GM23248 (cell line): ENCODE measurements around the gene MEGF11. TPM values are rescaled to one million over a fixed set of nuclear protein-coding genes. Genes with fewer than 3 reads are reported as not detected.

Source experiments
- DNase-seq: peaks from one replicate; pipeline ENCODE4 v3.0.0-alpha.2; 2015
- H2AFZ ChIP-seq: fragments of 200-600 bp; sonication (generic); 2 replicates; pipeline ENCODE4 v1.6.1; 2016; ENCODE audit warnings: antibody characterized with exemption
- H3F3A ChIP-seq: fragments of 200-600 bp; sonication (generic); 2 replicates; pipeline ENCODE4 v1.6.1; 2016; ENCODE audit warnings: mild to moderate bottlenecking, antibody characterized with exemption, mixed run types; ENCODE audit not compliant: insufficient read depth
- H3K27ac ChIP-seq: fragments of 200-600 bp; sonication (generic); 2 replicates; pipeline ENCODE4 v1.5.1; 2016; ENCODE audit warnings: mild to moderate bottlenecking
- H3K27me3 ChIP-seq: fragments of 200-600 bp; sonication (generic); replicated peaks from 2 replicates; pipeline ENCODE4 v1.6.1; 2016; ENCODE audit warnings: mild to moderate bottlenecking; ENCODE audit not compliant: insufficient read depth
- H3K36me3 ChIP-seq: fragments of 200-600 bp; sonication (generic); 2 replicates; pipeline ENCODE4 v1.6.1; 2016; ENCODE audit warnings: low read depth, mild to moderate bottlenecking
- H3K4me1 ChIP-seq: fragments of 200-600 bp; sonication (generic); 2 replicates; pipeline ENCODE4 v1.6.1; 2016; ENCODE audit warnings: mild to moderate bottlenecking; ENCODE audit not compliant: insufficient read depth
- H3K4me2 ChIP-seq: fragments of 200-600 bp; sonication (generic); one replicate; pipeline ENCODE4 v1.6.1; 2016; ENCODE audit warnings: mild to moderate bottlenecking; ENCODE audit not compliant: unreplicated experiment
- H3K4me3 ChIP-seq: fragments of 200-600 bp; sonication (generic); 2 replicates; pipeline ENCODE4 v1.5.1; 2016; ENCODE audit warnings: mild to moderate bottlenecking
- H3K79me2 ChIP-seq: fragments of 200-600 bp; sonication (generic); 2 replicates; pipeline ENCODE4 v1.6.1; 2016; ENCODE audit warnings: mild to moderate bottlenecking; ENCODE audit not compliant: insufficient read depth
- H3K9ac ChIP-seq: fragments of 200-600 bp; sonication (generic); 2 replicates; pipeline ENCODE4 v1.6.1; 2016; ENCODE audit warnings: mild to moderate bottlenecking
- H3K9me2 ChIP-seq: fragments of 200-600 bp; sonication (generic); 2 replicates; pipeline ENCODE4 v1.6.1; 2016; ENCODE audit warnings: mixed run types, mild to moderate bottlenecking, moderate library complexity; ENCODE audit not compliant: insufficient read depth
- H3K9me3 ChIP-seq: fragments of 200-600 bp; sonication (generic); one replicate; pipeline ENCODE4 v1.6.1; 2017; ENCODE audit warnings: low read depth
- H4K20me1 ChIP-seq: fragments of 200-600 bp; sonication (generic); 2 replicates; pipeline ENCODE4 v1.6.0; 2016; ENCODE audit not compliant: insufficient read depth
- EZH2 ChIP-seq: fragments of 200-600 bp; sonication (generic); IDR thresholded peaks from 2 replicates; pipeline ENCODE4 v1.6.1; 2018; ENCODE audit warnings: antibody characterized with exemption, mild to moderate bottlenecking; ENCODE audit not compliant: insufficient read depth, poor library complexity, severe bottlenecking
- EZH2phosphoT487 ChIP-seq: fragments of 200-600 bp; sonication (generic); IDR thresholded peaks from 2 replicates; pipeline ENCODE4 v1.6.1; 2018; ENCODE audit warnings: antibody characterized with exemption, moderate library complexity, mild to moderate bottlenecking, low read depth; ENCODE audit not compliant: insufficient read depth
- WGBS, 2 experiments: methylation state at CpG; one replicate each; pipeline ENCODE4 v1.1.6; 2015 to 2017; ENCODE audit warnings: low lambda C conversion rate in 2 of 2, low coverage in 1 of 2; ENCODE audit errors: missing lambda C conversion rate in 2 of 2; 5-methylcytosine and 5-hydroxymethylcytosine counted together
- in situ Hi-C: fragments of 300-500 bp; cut with MboI; formaldehyde crosslinking; loops from 2 replicates; pipeline ENCODE4 v1.15.0; 2020
- polyA plus RNA-seq: library from polyadenylated mRNA; unstranded; fragments of >200 nt; fragmentation: Nextera tagmentation; extraction: Ambion mirVana; gene quantifications from 2 replicates; pipeline ENCODE4 v1.2.1, GENCODE V29; 2016
- total RNA-seq: library from RNA; depleted of rRNA; stranded (reverse); fragments of >200 nt; shearing (Covaris generic); gene quantifications from 2 replicates; pipeline ENCODE4 v1.2.3, GENCODE V29; 2014

Gene MEGF11
- total and polyA plus RNA-seq, 2 experiments from 2014 or later = 0.14 TPM; not detected in 1

DNA sequence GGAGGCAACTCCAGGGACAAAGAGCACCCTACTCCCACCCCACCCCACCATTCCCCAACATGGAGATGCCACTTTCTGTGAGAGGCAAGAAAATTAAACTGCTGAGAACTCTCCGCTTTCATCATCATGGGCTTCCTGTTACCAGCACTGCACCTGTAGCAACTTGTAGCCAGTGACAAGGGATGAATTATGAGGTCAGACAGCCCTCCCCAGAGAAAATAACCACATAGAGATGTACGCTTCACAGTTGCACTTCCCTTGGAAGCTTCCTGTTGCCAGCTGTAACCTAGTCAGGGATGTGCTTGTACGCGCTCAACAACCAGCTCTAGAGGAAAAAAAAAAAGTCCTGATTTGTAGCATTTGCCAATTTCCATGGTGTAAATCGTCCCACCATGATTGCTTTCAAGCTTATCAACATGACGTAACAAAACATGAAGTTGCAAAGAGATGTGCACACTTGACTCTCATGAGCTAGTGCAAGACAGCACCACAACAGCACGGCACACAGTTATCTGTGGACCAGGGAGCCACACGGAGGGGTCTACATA, 238.8 kb downstream of the MEGF11 start:
- H3K27me3 ChIP-seq = peaks cover 13% of the 10 kb centered on the region
- H3K4me1 ChIP-seq = no peaks in the 10 kb centered on the region
- no peak overlapping the region for H3K9ac ChIP-seq
- H3K27ac ChIP-seq = no peak overlapping the region
- H3K36me3 ChIP-seq = no peaks in the 10 kb centered on the region
- WGBS, 2 experiments = 44 to 47% methylated on average over 8 of the region's 8 CpGs
- TF ChIP-seq EZH2 (no peak), EZH2phosphoT487 (no peak)
- H3K9me3 ChIP-seq = no peaks in the 10 kb centered on the region
- in situ Hi-C loops = no loop called here
- H3K79me2 ChIP-seq = no peaks in the 10 kb centered on the region
- H2AFZ ChIP-seq = no peak overlapping the region
- no peak for DNase-seq
- H4K20me1 ChIP-seq = no peaks in the 10 kb centered on the region
- H3K9me2 ChIP-seq = no peaks in the 10 kb centered on the region
- H3K4me3 ChIP-seq = no peak overlapping the region
- no peaks in the 10 kb centered on the region for H3F3A ChIP-seq
- H3K4me2 ChIP-seq = no peak overlapping the region

DNA sequence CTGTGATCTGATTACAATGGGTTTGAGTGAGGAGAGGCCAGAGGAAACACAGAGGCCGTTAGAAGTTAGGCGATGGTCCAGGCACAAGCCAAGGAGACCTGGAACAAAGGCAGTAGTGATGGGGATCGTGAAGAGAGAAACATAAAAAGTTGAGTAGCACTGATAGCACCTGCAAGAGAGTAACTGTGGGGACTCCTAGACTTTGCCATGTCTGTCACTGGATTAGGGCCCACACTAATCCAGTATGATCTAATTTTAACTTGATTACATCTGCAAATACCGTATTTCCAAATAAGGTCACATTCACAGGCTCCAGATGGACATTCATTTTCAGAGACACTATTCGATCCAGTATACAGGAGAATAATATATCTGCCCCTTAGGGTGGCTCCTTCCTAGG, 239.5 kb downstream of the MEGF11 start:
- Histone ChIP-seq H3K36me3 (no peaks in the 10 kb centered on the region), H3K4me2 (no peak overlapping the region), H2AFZ (no peak overlapping the region), H3K9me3 (no peaks in the 10 kb centered on the region), H3K4me3 (no peak overlapping the region), H3K79me2 (no peaks in the 10 kb centered on the region), H3K9me2 (no peaks in the 10 kb centered on the region), H3K27me3 (peaks cover 8% of the 10 kb centered on the region), H3K27ac (no peak overlapping the region), H3K9ac (no peak overlapping the region), H3F3A (no peaks in the 10 kb centered on the region), H3K4me1 (no peaks in the 10 kb centered on the region), H4K20me1 (no peaks in the 10 kb centered on the region)
- no peak for TF ChIP-seq EZH2phosphoT487
- TF ChIP-seq EZH2 = no peak
- 39 to 43% methylated on average over 5 of the region's 5 CpGs for WGBS, 2 experiments
- in situ Hi-C loops = no loop called here
- no peak for DNase-seq

DNA sequence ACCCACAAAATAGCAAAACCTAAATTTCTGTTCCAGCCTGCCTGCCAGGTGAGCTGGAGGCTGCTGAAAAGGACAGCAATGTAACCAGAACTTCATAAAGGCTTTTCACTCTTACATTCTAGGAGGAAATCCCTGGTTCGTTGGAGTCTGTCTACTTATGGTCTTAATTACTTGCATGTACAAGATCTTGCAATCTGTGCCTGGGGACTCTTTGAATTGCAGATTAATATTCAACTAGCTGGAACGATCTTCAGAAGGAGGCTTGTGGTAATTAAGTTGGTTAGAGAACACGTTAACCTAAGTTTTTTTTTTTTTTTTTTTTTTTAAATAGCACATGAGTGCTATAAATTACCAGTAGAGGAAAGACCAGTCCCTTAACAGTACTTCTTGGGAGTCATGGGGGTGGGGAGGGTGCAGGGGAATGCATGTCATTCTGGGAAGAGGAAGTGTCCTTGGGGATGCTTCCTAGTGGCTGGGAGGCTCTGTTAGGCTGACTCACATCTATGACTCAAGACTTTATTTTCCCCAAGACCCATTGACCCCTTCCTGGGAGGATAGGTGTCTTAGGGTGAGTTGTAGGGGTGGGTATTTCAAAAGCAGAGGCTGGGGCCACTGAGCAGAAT, 244.5 kb downstream of the MEGF11 start:
- no peak overlapping the region for H3K4me3 ChIP-seq
- in situ Hi-C loops = no loop called here
- H3F3A ChIP-seq = no peaks in the 10 kb centered on the region
- no peaks in the 10 kb centered on the region for H3K9me2 ChIP-seq
- no peak overlapping the region for H3K4me2 ChIP-seq
- no peaks in the 10 kb centered on the region for H3K4me1 ChIP-seq
- no peaks in the 10 kb centered on the region for H3K79me2 ChIP-seq
- no peak overlapping the region for H2AFZ ChIP-seq
- H3K9ac ChIP-seq = no peak overlapping the region
- DNase-seq = no peak
- no peaks in the 10 kb centered on the region for H4K20me1 ChIP-seq
- TF ChIP-seq EZH2phosphoT487 = no peak
- no peak for TF ChIP-seq EZH2
- no peak overlapping the region for H3K27ac ChIP-seq
- no peaks in the 10 kb centered on the region for H3K9me3 ChIP-seq
- WGBS, 2 experiments = 0 to 1% methylated on average over 3 of the region's 3 CpGs
- H3K36me3 ChIP-seq = no peaks in the 10 kb centered on the region
- H3K27me3 ChIP-seq = no peaks in the 10 kb centered on the region

DNA sequence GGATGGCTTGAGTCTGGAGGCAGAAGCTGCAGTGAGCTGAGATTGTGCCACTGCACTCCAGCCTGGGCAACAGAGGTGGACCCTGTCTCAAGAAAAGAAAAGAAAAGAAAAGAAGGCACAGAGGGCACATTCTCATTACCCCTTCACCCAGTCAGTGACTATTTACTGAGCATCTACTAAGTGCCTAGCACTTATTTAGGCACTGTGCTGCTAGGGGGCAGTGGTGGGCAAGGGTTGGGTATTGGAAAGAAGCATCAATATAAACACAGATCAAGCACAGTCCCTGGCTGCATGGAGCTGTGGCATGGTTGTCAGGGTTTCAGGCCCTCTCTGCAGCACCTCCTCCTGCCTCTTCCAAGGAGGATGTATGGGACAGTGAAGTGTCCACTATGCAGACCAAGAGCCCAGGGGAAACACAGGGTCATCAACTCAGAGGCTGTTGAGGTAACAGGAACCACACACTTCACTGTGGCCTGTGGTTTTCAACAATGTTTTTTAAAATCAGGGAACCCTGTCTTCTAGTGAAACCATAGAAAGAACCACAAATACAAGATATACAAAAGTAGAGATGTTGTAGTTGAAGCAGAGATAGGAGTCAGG, 245.8 kb downstream of the MEGF11 start:
- H3K79me2 ChIP-seq = no peaks in the 10 kb centered on the region
- no peak for DNase-seq
- H4K20me1 ChIP-seq = no peaks in the 10 kb centered on the region
- H2AFZ ChIP-seq = no peak overlapping the region
- in situ Hi-C loops = no loop called here
- H3K4me1 ChIP-seq = no peaks in the 10 kb centered on the region
- H3F3A ChIP-seq = no peaks in the 10 kb centered on the region
- H3K9me3 ChIP-seq = no peaks in the 10 kb centered on the region
- H3K27me3 ChIP-seq = no peaks in the 10 kb centered on the region
- H3K4me2 ChIP-seq = no peak overlapping the region
- no peak overlapping the region for H3K27ac ChIP-seq
- H3K9me2 ChIP-seq = no peaks in the 10 kb centered on the region
- H3K4me3 ChIP-seq = no peak overlapping the region
- H3K36me3 ChIP-seq = no peaks in the 10 kb centered on the region
- no peak overlapping the region for H3K9ac ChIP-seq
- TF ChIP-seq EZH2 (no peak), EZH2phosphoT487 (no peak)
